Breast epithelium (tissue), 3 donors: ENCODE measurements around the gene CDON.

Source experiments
- CTCF ChIP-seq, 3 donors: fragments of 450-650 bp; IDR thresholded peaks; one replicate each; pipeline ENCODE4 v1.5.1; 2016 to 2017; ENCODE audit warnings: antibody characterized with exemption in 3 of 3, mild to moderate bottlenecking in 3 of 3, moderate library complexity in 3 of 3
- POLR2A ChIP-seq: fragments of 450-650 bp; IDR thresholded peaks from one replicate; pipeline ENCODE4 v1.6.1; 2016; ENCODE audit warnings: antibody characterized with exemption, mild to moderate bottlenecking, moderate library complexity

- no peak for TF ChIP-seq CTCF (IDR thresholded peaks at IDR 0.05)
- TF ChIP-seq POLR2A = no peak
Observed at GRCh38 chr11:125952559-125952958, 110.1 kb downstream of the CDON start.
